ENCODE measurements around the gene C1orf56. TPM values are rescaled to one million over a fixed set of nuclear protein-coding genes. Genes with fewer than 3 reads are reported as not detected.
A peak's percentile ranks its signal among the peaks of the same experiment; 100 is the strongest.

C1orf56 gene
- polyA plus RNA-seq, 1 of the 3 experiments (the other 2 are of a cell fraction), result 5.5 TPM

GRCh38 chr1:151060657-151061421, 13.3 kb downstream of the C1orf56 start:
- H3F3A ChIP-seq (replicated peaks; ENCODE audit: insufficient read depth), result peaks cover 27% of the 10 kb centered on the region
- peaks cover 10 to 19% of the 10 kb centered on the region in 2 experiments for H3K36me3 ChIP-seq (replicated peaks in 1 of 2; ENCODE audit: control insufficient read depth in 1 of 2, insufficient read depth in 2 of 2, low read length in 1 of 2)
- WGBS (ENCODE audit: low lambda C conversion rate), result 3% methylated on average over 4 of the region's 4 CpGs
- peak overlapping the region; percentile 99 for H3K27ac ChIP-seq (ENCODE audit: low read depth in 2 of 2, low read length in 1 of 2)
- peak overlapping the region; percentile 79 to 81 for H3K4me3 ChIP-seq (ENCODE audit: low read depth in 2 of 2, low read length in 1 of 2)
- H2AFZ ChIP-seq (ENCODE audit: low read depth), result peak overlapping the region; percentile 83
- TF ChIP-seq MAX (IDR thresholded peaks at IDR 0.05; ENCODE audit: low read depth) (peak; percentile 51; the same call in 1 of the 2 replicates), GATA2 (CRISPR knock-in tag; IDR thresholded peaks at IDR 0.05) (0 out of 2 replicates have a peak, but pooled peaks have one; percentile 36), TEAD4 (IDR thresholded peaks at IDR 0.05; ENCODE audit: borderline replicate concordance, insufficient read depth) (no peak), USF2 (IDR thresholded peaks at IDR 0.05; ENCODE audit: borderline replicate concordance, low read depth, low read length) (no peak), GABPA (IDR thresholded peaks at IDR 0.05; ENCODE audit: low read depth) (no peak), CHD2 (IDR thresholded peaks at IDR 0.05; ENCODE audit: low read length, partially characterized antibody) (no peak), CTCF (IDR thresholded peaks at IDR 0.05) (no peak), RFX5 (IDR thresholded peaks at IDR 0.05; ENCODE audit: low read length) (no peak), RCOR1 (IDR thresholded peaks at IDR 0.05; ENCODE audit: low read length) (no peak), NRF1 (IDR thresholded peaks at IDR 0.05; ENCODE audit: low read depth, low read length) (no peak), PBX3 (IDR thresholded peaks at IDR 0.05) (no peak), SIN3A (IDR thresholded peaks at IDR 0.05; ENCODE audit: borderline replicate concordance, low read depth, low read length) (no peak), RAD21 (IDR thresholded peaks at IDR 0.05; ENCODE audit: low read length) (peak; percentile 15; the same call in 1 of the 2 replicates)
- H3K79me2 ChIP-seq (ENCODE audit: insufficient read depth), result peaks cover 100% of the 10 kb centered on the region
- H3K4me1 ChIP-seq (ENCODE audit: control insufficient read depth in 1 of 2, insufficient read depth in 2 of 2, low read depth in 1 of 2, low read length in 1 of 2), result peaks cover 21 to 32% of the 10 kb centered on the region in 2 experiments
- ChIA-PET POLR2A (interaction anchor here (0.9 to 2.0 kb wide), 4 partner anchors 10 to 81 kb away, joined by 3 to 9 read pairs (median 4); partner anchors contain the start of gene MINDY1), CTCF (interaction anchor here (1.0 to 7.4 kb wide), 9 partner anchors 11 to 88 kb away, joined by 3 to 67 read pairs (median 9); partner anchors contain the start of genes C1orf56, GABPB2 and MINDY1)
- H4K20me1 ChIP-seq (ENCODE audit: insufficient read depth), result peaks cover 47% of the 10 kb centered on the region
- DNase-seq, result peak; percentile 35
- H3K9me2 ChIP-seq, result no peaks in the 10 kb centered on the region
- H3K9me3 ChIP-seq, result no peaks in the 10 kb centered on the region
- no peaks in the 10 kb centered on the region for H3K27me3 ChIP-seq (ENCODE audit: insufficient read depth)
- peak overlapping the region; percentile 91 for H3K4me2 ChIP-seq
- peak overlapping the region; percentile 93 for H3K9ac ChIP-seq

Data from SK-N-SH (cell line).